Nephron progenitor cell (in vitro differentiated cells): ENCODE data around the gene ENC1.

Experiments used
- DNase-seq: peaks from one replicate; pipeline ENCODE4 v3.0.0; 2021
- H3K27ac Mint-ChIP-seq: 2 replicates; pipeline ENCODE4 v1.8.0; 2021; ENCODE audit warnings: mild to moderate bottlenecking, moderate library complexity, mixed read lengths
- H3K27me3 Mint-ChIP-seq: 2 replicates; pipeline ENCODE4 v1.8.0; 2021; ENCODE audit warnings: mild to moderate bottlenecking, low read depth, mixed read lengths; ENCODE audit not compliant: poor library complexity
- H3K36me3 Mint-ChIP-seq: 2 replicates; pipeline ENCODE4 v1.8.0; 2021; ENCODE audit warnings: low read depth, mixed read lengths
- H3K4me1 Mint-ChIP-seq: 2 replicates; pipeline ENCODE4 v1.8.0; 2021; ENCODE audit warnings: mixed read lengths
- H3K4me3 Mint-ChIP-seq: 2 replicates; pipeline ENCODE4 v1.8.0; 2021; ENCODE audit warnings: mild to moderate bottlenecking, moderate library complexity, mixed read lengths
- H3K9me3 Mint-ChIP-seq: 2 replicates; pipeline ENCODE4 v1.8.0; 2021; ENCODE audit warnings: mild to moderate bottlenecking, moderate library complexity, mixed read lengths
- CTCF ChIP-seq: fragments of 200-600 bp; sonication (generic); IDR thresholded peaks from 2 replicates; pipeline ENCODE4 v1.5.0; 2021; ENCODE audit warnings: antibody characterized with exemption

ENC1 gene

GRCh38 chr5:74616236-74617146 lies 24.0 kb downstream of the ENC1 start:
- H3K4me3 Mint-ChIP-seq = no peak overlapping the region
- DNase-seq = peak; percentile 32
- no peaks in the 10 kb centered on the region for H3K27me3 Mint-ChIP-seq
- peaks cover 7% of the 10 kb centered on the region for H3K9me3 Mint-ChIP-seq
- no peak for TF ChIP-seq CTCF
- peaks cover 47% of the 10 kb centered on the region for H3K4me1 Mint-ChIP-seq
- peaks cover 5% of the 10 kb centered on the region for H3K36me3 Mint-ChIP-seq
- H3K27ac Mint-ChIP-seq = peak overlapping the region; percentile 64

- Mint-ChIP-seq H3K27me3 (no peaks in the 10 kb centered on the region), H3K27ac (no peak overlapping the region), H3K9me3 (no peaks in the 10 kb centered on the region)
These were observed 27.2 kb downstream of the ENC1 start for GRCh38 chr5:74613283-74613682.

GRCh38 chr5:74612045-74612444 lies 28.5 kb downstream of the ENC1 start:
- H3K27ac Mint-ChIP-seq = no peak overlapping the region

More at GRCh38 chr5:74613283-74613682, 27.2 kb downstream of the ENC1 start:
- DNase-seq = no peak
- Mint-ChIP-seq H3K4me3 (no peak overlapping the region), H3K36me3 (no peaks in the 10 kb centered on the region), H3K4me1 (peaks cover 44% of the 10 kb centered on the region)
- TF ChIP-seq CTCF = no peak

GRCh38 chr5:74608736-74609601 lies 31.6 kb downstream of the ENC1 start:
- TF ChIP-seq CTCF = no peak
- Mint-ChIP-seq H3K4me3 (no peak overlapping the region), H3K36me3 (no peaks in the 10 kb centered on the region), H3K27me3 (no peaks in the 10 kb centered on the region), H3K27ac (no peak overlapping the region), H3K4me1 (peaks cover 18% of the 10 kb centered on the region), H3K9me3 (peaks cover 8% of the 10 kb centered on the region)
- no peak for DNase-seq

More at GRCh38 chr5:74612045-74612444, 28.5 kb downstream of the ENC1 start:
- Mint-ChIP-seq H3K4me1 (peaks cover 32% of the 10 kb centered on the region), H3K27me3 (no peaks in the 10 kb centered on the region), H3K4me3 (no peak overlapping the region), H3K9me3 (no peaks in the 10 kb centered on the region), H3K36me3 (no peaks in the 10 kb centered on the region)
- TF ChIP-seq CTCF = no peak
- no peak for DNase-seq

- no peak for DNase-seq
- no peak for TF ChIP-seq CTCF
- Mint-ChIP-seq H3K27ac (no peak overlapping the region), H3K4me3 (no peak overlapping the region), H3K9me3 (peaks cover 34% of the 10 kb centered on the region), H3K27me3 (no peaks in the 10 kb centered on the region), H3K4me1 (peaks cover 11% of the 10 kb centered on the region), H3K36me3 (peaks cover 13% of the 10 kb centered on the region)
These were observed 34.8 kb downstream of the ENC1 start for GRCh38 chr5:74605759-74606158.
